Measurements from ENCODE around the gene PSME3IP1.

PSME3IP1 gene

DNA sequence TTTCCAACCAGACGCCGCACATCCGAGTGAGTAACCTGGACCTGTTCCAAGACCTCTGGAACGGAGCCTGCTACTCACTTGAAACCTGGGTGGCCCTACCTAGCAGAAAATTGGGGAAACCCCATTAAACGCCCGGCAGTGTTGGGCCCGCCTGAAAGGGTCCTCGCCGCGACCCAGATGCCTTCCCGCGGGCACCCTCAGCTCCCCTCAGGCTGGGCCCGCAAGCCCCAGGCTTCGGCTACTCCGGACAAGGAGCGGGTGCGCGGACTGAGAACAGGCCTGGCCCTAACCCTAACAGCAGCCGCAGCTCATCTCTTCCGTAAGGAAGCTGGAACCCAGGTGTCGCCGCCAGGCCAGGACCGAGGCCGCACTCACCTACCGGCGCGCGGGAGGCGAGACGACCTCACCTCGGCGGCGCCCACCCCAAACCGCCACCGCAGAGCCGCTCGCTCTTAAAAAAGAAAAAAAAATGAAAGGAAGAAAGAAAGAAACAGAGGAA is 344 bp downstream of the PSME3IP1 start:
- Histone ChIP-seq H3K36me3 (ENCODE audit: insufficient read depth, low read length) (no peaks in the 10 kb centered on the region; the same call in 1 of the 2 replicates), H3K79me2 (ENCODE audit: control insufficient read depth, insufficient read depth, low read length, unreplicated experiment) (peaks cover 85% of the 10 kb centered on the region), H3K27me3 (ENCODE audit: insufficient read depth, low read length) (no peaks in the 10 kb centered on the region), H3K27ac (ENCODE audit: low read depth, low read length) (peak overlapping the region; percentile 82), H3K4me1 (ENCODE audit: control insufficient read depth, insufficient read depth, low read length, unreplicated experiment) (peaks cover 21% of the 10 kb centered on the region), H3K4me3 (ENCODE audit: low read depth, low read length) (peak overlapping the region; percentile 97), H2AFZ (ENCODE audit: low read length, unreplicated experiment) (peak overlapping the region; percentile 96)

DNA sequence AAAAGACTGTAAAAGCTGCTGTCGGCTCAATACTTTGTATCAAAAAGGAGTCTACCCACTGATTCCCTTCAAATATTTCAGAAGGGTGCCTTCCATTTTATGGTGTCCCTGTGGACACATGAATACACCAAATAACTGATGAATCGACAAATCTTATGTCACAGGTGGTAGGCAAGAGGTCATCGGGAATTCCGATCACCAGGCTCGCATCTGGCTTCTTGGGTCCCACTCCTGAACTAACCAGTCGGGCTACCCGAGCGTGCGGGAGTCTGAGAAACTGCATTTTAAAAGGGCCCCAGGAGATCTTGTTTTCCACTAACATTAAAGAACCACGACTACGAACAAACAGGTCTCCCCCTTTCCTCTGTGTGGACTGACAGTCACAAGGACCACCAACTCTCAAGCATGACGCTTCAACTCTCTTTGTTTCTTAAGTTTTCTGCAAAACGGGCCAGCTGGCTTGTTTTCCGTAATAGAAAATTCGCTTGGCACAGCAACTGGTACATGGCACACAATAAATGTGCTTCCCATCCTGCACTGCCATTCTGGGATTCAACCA is 873 bp downstream of the PSME3IP1 start:
- peak overlapping the region; percentile 82 for H3K27ac ChIP-seq (ENCODE audit: low read depth, low read length)
- H3K27me3 ChIP-seq (ENCODE audit: insufficient read depth, low read length), result no peaks in the 10 kb centered on the region
- no peaks in the 10 kb centered on the region; the same call in 1 of the 2 replicates for H3K36me3 ChIP-seq (ENCODE audit: insufficient read depth, low read length)
- H3K79me2 ChIP-seq (ENCODE audit: control insufficient read depth, insufficient read depth, low read length, unreplicated experiment), result peaks cover 80% of the 10 kb centered on the region
- H3K4me3 ChIP-seq (ENCODE audit: low read depth, low read length), result peak overlapping the region; percentile 97
- peaks cover 15% of the 10 kb centered on the region for H3K4me1 ChIP-seq (ENCODE audit: control insufficient read depth, insufficient read depth, low read length, unreplicated experiment)
- H2AFZ ChIP-seq (ENCODE audit: low read length, unreplicated experiment), result peak overlapping the region; percentile 6

DNA sequence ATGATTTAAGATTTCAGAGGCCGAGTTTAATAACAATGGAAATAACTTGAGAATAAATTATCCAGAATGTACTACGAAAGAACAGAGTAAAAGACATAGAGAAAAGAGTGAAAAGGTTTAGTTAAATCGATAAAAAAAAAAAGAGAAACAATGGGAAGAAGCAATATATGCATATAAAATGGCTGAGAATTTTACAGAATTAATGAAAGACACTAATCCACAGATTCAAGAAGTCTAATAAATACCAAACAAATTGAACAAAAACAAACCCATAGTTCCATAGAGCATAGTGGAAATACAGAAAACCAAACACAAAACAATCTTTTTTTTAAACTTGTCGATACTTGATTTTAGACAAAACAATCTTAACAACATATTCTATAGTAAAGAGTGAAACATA is 1.7 kb downstream of the PSME3IP1 start:
- Histone ChIP-seq H3K27me3 (ENCODE audit: insufficient read depth, low read length) (no peaks in the 10 kb centered on the region), H2AFZ (ENCODE audit: low read length, unreplicated experiment) (no peak overlapping the region), H3K4me1 (ENCODE audit: control insufficient read depth, insufficient read depth, low read length, unreplicated experiment) (peaks cover 11% of the 10 kb centered on the region), H3K27ac (ENCODE audit: low read depth, low read length) (no peak overlapping the region), H3K79me2 (ENCODE audit: control insufficient read depth, insufficient read depth, low read length, unreplicated experiment) (peaks cover 78% of the 10 kb centered on the region), H3K4me3 (ENCODE audit: low read depth, low read length) (peak overlapping the region; percentile 97), H3K36me3 (ENCODE audit: insufficient read depth, low read length) (no peaks in the 10 kb centered on the region; the same call in 1 of the 2 replicates)

DNA sequence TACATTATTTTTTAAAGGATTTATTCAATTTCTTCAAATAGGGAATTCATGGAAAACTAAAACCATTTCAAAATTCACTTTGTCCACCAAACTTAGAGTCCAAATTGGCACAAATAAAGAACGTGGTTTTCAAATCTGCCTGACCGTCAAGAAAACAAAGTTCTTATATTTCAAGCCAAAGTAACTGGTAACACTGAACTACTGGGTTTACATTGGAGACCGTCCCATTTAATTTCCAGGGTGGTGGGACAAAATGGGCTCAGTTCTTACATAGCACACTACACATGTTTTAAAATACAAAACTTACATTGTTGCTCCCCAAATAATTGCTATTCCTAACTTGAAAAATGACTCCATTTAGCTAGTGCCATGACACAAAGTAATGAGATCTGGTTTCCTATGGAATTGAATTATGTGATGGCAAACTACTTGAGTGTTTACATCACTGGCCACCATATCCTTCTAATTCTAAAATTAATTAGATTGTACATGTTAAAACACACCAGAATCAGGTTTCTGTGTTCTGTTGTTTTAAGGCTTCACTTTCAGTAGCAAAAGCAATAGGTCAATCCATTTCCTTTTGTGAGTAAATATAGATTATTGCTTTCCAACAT is 6.5 kb downstream of the PSME3IP1 start:
- Histone ChIP-seq H3K4me3 (ENCODE audit: low read depth, low read length) (no peak overlapping the region), H3K4me1 (ENCODE audit: control insufficient read depth, insufficient read depth, low read length, unreplicated experiment) (peaks cover 4% of the 10 kb centered on the region), H2AFZ (ENCODE audit: low read length, unreplicated experiment) (no peak overlapping the region), H3K79me2 (ENCODE audit: control insufficient read depth, insufficient read depth, low read length, unreplicated experiment) (peaks cover 40% of the 10 kb centered on the region), H3K36me3 (ENCODE audit: insufficient read depth, low read length) (no peaks in the 10 kb centered on the region; the same call in 1 of the 2 replicates), H3K27ac (ENCODE audit: low read depth, low read length) (no peak overlapping the region), H3K27me3 (ENCODE audit: insufficient read depth, low read length) (no peaks in the 10 kb centered on the region)

DNA sequence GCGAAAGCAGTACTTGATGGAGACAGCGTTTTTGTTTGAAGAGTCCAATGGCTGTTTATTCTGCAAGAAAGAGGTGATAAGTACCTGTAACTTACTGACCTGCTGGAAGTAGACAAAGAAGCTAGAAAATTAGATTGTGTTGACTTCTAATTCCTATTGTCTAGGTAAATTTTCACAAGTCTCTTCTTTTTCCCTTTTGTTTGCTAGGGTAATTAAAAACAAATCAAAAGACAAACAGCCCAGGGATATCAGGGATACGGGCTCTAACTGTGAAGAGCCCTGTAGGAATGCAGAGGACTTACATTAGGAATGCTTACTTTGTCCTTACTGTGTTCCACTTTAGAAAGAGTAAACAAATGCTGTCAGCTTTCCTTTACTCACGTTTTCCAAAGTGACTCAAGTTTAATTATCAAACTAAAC is 7.0 kb downstream of the PSME3IP1 start:
- H3K27ac ChIP-seq (ENCODE audit: low read depth, low read length), result no peak overlapping the region
- no peak overlapping the region for H2AFZ ChIP-seq (ENCODE audit: low read length, unreplicated experiment)
- H3K36me3 ChIP-seq (ENCODE audit: insufficient read depth, low read length), result no peaks in the 10 kb centered on the region
- H3K4me1 ChIP-seq (ENCODE audit: control insufficient read depth, insufficient read depth, low read length, unreplicated experiment), result no peaks in the 10 kb centered on the region
- no peaks in the 10 kb centered on the region for H3K27me3 ChIP-seq (ENCODE audit: insufficient read depth, low read length)
- peaks cover 36% of the 10 kb centered on the region for H3K79me2 ChIP-seq (ENCODE audit: control insufficient read depth, insufficient read depth, low read length, unreplicated experiment)
- no peak overlapping the region for H3K4me3 ChIP-seq (ENCODE audit: low read depth, low read length)

DNA sequence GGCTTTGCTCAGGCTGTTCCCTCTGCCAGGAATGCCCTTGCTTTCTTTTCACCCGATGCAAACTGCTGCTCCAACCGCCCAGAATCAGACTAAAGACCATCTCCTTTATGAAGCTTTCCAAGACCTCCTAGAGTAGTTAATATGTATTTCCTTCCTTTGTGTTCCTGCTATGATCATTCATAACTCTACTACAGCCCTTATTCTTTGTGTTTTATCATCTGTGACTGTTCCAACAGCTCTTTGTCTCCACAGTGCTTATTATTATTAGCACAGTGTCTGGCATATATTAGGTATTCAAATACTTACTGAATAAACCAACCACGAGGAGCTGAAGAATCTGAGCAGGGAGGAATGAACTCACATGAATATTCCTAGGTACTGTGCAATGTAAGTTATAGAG is 7.6 kb downstream of the PSME3IP1 start:
- H3K27me3 ChIP-seq (ENCODE audit: insufficient read depth, low read length), result no peaks in the 10 kb centered on the region
- no peak overlapping the region for H3K4me3 ChIP-seq (ENCODE audit: low read depth, low read length)
- no peak overlapping the region for H3K27ac ChIP-seq (ENCODE audit: low read depth, low read length)
- peaks cover 30% of the 10 kb centered on the region for H3K79me2 ChIP-seq (ENCODE audit: control insufficient read depth, insufficient read depth, low read length, unreplicated experiment)
- no peaks in the 10 kb centered on the region for H3K4me1 ChIP-seq (ENCODE audit: control insufficient read depth, insufficient read depth, low read length, unreplicated experiment)
- H2AFZ ChIP-seq (ENCODE audit: low read length, unreplicated experiment), result no peak overlapping the region
- no peaks in the 10 kb centered on the region for H3K36me3 ChIP-seq (ENCODE audit: insufficient read depth, low read length)

DNA sequence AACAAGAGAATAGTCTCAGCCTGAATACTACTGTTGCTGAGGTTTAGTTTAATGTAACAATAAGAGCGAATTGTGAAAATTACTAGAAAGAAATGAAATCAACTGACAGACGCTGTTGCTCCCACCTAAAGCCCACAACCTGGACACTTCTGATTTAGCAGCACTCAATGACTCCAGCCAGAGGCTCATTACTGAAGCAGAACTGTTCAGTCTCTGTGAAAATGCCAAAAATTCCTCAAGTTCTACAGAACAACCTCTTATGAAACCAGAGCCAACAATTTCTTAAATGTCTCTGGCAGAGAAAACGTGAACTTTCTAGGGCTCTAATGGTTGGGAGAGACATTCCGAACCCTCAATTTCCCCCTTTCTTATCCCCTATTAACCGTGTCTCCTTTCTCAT is 9.9 kb downstream of the PSME3IP1 start:
- Histone ChIP-seq H3K36me3 (ENCODE audit: insufficient read depth, low read length) (no peaks in the 10 kb centered on the region), H3K27me3 (ENCODE audit: insufficient read depth, low read length) (no peaks in the 10 kb centered on the region), H3K4me3 (ENCODE audit: low read depth, low read length) (no peak overlapping the region), H3K79me2 (ENCODE audit: control insufficient read depth, insufficient read depth, low read length, unreplicated experiment) (peaks cover 11% of the 10 kb centered on the region), H3K4me1 (ENCODE audit: control insufficient read depth, insufficient read depth, low read length, unreplicated experiment) (no peaks in the 10 kb centered on the region), H2AFZ (ENCODE audit: low read length, unreplicated experiment) (no peak overlapping the region), H3K27ac (ENCODE audit: low read depth, low read length) (no peak overlapping the region)

DNA sequence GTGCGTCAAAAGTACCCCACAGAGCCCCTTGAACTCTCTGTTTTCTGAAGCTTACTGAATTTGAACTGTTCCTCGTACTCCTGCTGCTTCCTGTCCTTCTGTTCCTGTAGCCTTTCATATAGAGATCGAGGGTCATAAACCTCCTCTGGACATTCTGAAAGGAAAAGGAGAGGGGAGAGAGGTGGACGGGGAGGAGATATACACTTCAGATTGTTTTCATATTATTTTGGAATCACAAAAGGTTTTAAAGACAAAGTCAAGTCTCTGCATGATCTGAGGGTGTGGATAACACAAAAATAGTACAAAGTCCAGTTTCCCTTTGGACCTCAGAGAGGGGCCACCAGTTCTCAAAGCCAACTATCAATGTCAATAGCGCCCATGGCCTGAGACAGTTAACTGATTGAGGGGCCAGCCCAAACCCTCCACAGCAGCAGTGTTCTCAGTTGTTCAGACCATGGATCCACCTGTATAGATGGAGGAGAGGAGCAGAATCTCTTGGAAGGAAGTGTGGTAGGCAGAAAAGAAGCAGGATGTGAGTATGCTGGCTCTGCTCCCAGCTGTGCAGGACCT is 13.0 kb downstream of the PSME3IP1 start:
- H2AFZ ChIP-seq (ENCODE audit: low read length, unreplicated experiment), result no peak overlapping the region
- no peak overlapping the region for H3K27ac ChIP-seq (ENCODE audit: low read depth, low read length)
- H3K27me3 ChIP-seq (ENCODE audit: insufficient read depth, low read length), result no peaks in the 10 kb centered on the region
- no peaks in the 10 kb centered on the region; the same call in 1 of the 2 replicates for H3K36me3 ChIP-seq (ENCODE audit: insufficient read depth, low read length)
- no peak overlapping the region for H3K4me3 ChIP-seq (ENCODE audit: low read depth, low read length)
- peaks cover 4% of the 10 kb centered on the region for H3K79me2 ChIP-seq (ENCODE audit: control insufficient read depth, insufficient read depth, low read length, unreplicated experiment)
- H3K4me1 ChIP-seq (ENCODE audit: control insufficient read depth, insufficient read depth, low read length, unreplicated experiment), result no peaks in the 10 kb centered on the region

DNA sequence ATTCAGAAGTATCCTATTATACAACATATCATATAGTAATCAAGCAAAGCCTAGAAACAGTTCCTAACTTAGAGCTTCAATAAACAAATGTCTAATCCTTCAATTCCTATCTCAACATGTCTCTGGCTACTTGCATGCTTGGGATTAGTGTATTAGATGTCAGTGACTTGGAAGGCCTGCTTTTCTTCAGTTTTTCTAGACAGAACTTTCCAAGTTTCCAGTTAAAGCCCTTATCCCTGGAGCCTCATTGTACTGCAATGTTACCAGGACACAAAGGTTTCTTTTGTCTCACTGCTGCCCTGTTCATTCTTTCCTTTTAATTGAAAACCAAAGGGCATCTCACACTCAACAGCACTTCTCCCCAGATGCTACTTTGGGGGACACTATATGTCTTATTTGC is 16.5 kb downstream of the PSME3IP1 start:
- peaks cover 8% of the 10 kb centered on the region for H3K36me3 ChIP-seq (ENCODE audit: insufficient read depth, low read length)

DNA sequence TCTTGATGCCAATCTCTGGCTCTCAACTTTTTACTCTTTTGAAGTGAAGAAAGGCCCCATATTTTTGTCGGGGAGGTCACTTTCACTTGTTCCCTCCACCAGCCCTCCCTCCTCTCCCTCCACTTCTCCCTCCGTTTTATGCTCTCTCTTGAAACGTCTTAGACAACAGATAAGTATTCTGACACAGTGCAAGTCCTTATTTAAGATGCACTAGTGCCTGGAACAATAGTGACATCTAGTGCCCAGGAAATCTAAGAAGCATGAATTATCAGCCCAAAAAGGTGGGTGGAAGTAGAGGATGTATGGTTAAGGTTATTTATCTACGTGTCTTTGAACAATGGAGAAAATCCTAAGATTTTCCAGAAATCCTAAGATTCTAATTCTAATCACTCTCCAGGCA is 17.9 kb downstream of the PSME3IP1 start:
- peaks cover 17% of the 10 kb centered on the region for H3K36me3 ChIP-seq (ENCODE audit: insufficient read depth, low read length)
- H3K27ac ChIP-seq (ENCODE audit: low read depth, low read length), result no peak overlapping the region

More for the DNA sequence above, 16.5 kb downstream of the PSME3IP1 start:
- Histone ChIP-seq H2AFZ (ENCODE audit: low read length, unreplicated experiment) (no peak overlapping the region), H3K4me3 (ENCODE audit: low read depth, low read length) (no peak overlapping the region), H3K79me2 (ENCODE audit: control insufficient read depth, insufficient read depth, low read length, unreplicated experiment) (peaks cover under 1% of the 10 kb centered on the region), H3K4me1 (ENCODE audit: control insufficient read depth, insufficient read depth, low read length, unreplicated experiment) (peaks cover 7% of the 10 kb centered on the region), H3K27ac (ENCODE audit: low read depth, low read length) (no peak overlapping the region), H3K27me3 (ENCODE audit: insufficient read depth, low read length) (no peaks in the 10 kb centered on the region)

DNA sequence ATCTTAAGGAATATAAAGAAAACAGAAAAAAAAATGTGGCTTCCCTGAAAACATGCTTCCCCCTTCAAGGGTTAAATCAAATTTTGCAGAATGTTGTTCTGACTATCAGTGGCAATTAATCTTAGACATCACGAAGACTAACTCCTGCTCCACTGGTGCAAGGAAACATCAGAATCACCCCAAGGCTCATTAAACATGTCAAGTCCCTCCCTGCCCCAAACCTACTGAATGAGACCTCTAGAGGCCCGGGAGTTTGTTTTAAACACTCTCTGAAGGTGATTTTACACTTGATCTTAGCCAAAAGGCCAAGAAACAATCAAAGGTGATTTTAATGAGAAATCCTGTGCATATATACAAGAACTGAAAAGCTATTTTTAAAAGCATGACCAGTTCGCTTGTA is 18.3 kb downstream of the PSME3IP1 start:
- H3K4me1 ChIP-seq (ENCODE audit: control insufficient read depth, insufficient read depth, low read length, unreplicated experiment), result peaks cover 7% of the 10 kb centered on the region
- H3K36me3 ChIP-seq (ENCODE audit: insufficient read depth, low read length), result peaks cover 17% of the 10 kb centered on the region
- no peak overlapping the region for H3K4me3 ChIP-seq (ENCODE audit: low read depth, low read length)
- H2AFZ ChIP-seq (ENCODE audit: low read length, unreplicated experiment), result no peak overlapping the region
- H3K27me3 ChIP-seq (ENCODE audit: insufficient read depth, low read length), result no peaks in the 10 kb centered on the region
- no peaks in the 10 kb centered on the region for H3K79me2 ChIP-seq (ENCODE audit: control insufficient read depth, insufficient read depth, low read length, unreplicated experiment)
- H3K27ac ChIP-seq (ENCODE audit: low read depth, low read length), result no peak overlapping the region

More for the DNA sequence above, 17.9 kb downstream of the PSME3IP1 start:
- H3K4me3 ChIP-seq (ENCODE audit: low read depth, low read length), result no peak overlapping the region
- no peaks in the 10 kb centered on the region for H3K79me2 ChIP-seq (ENCODE audit: control insufficient read depth, insufficient read depth, low read length, unreplicated experiment)
- peaks cover 7% of the 10 kb centered on the region for H3K4me1 ChIP-seq (ENCODE audit: control insufficient read depth, insufficient read depth, low read length, unreplicated experiment)
- no peaks in the 10 kb centered on the region for H3K27me3 ChIP-seq (ENCODE audit: insufficient read depth, low read length)
- H2AFZ ChIP-seq (ENCODE audit: low read length, unreplicated experiment), result no peak overlapping the region

All from ACC112 (cell line).